Type B pancreatic cell (in vitro differentiated cells): ENCODE data around the gene SPON2. TPM values are rescaled to one million over a fixed set of nuclear protein-coding genes. Genes with fewer than 3 reads are reported as not detected.

Experiments
- DNase-seq: peaks from one replicate; pipeline ENCODE4 v3.0.0; 2021; ENCODE audit warnings: mixed read lengths; ENCODE audit not compliant: unreplicated experiment; ENCODE audit errors: extremely low spot score
- H3K27ac Mint-ChIP-seq: 2 replicates; pipeline ENCODE4 v1.8.0; 2021; ENCODE audit warnings: mild to moderate bottlenecking, mixed read lengths
- H3K27me3 Mint-ChIP-seq: 2 replicates; pipeline ENCODE4 v1.8.0; 2021; ENCODE audit warnings: mixed read lengths
- H3K36me3 Mint-ChIP-seq: 2 replicates; pipeline ENCODE4 v1.8.0; 2021; ENCODE audit warnings: mixed read lengths
- H3K4me1 Mint-ChIP-seq: one replicate; pipeline ENCODE4 v1.8.0; 2021; ENCODE audit warnings: mixed read lengths; ENCODE audit not compliant: unreplicated experiment
- H3K4me3 Mint-ChIP-seq: 2 replicates; pipeline ENCODE4 v1.8.0; 2021; ENCODE audit warnings: mild to moderate bottlenecking, mixed read lengths
- H3K9me3 Mint-ChIP-seq: 2 replicates; pipeline ENCODE4 v1.8.0; 2021; ENCODE audit warnings: mixed read lengths
- CTCF ChIP-seq: fragments of 200-600 bp; sonication (generic); conservative IDR thresholded peaks from 2 replicates; pipeline ENCODE4 v1.5.0; 2021; ENCODE audit warnings: antibody characterized with exemption, mild to moderate bottlenecking
- total RNA-seq: library from RNA; stranded (reverse); gene quantifications from 2 replicates; pipeline ENCODE4 v1.2.1, GENCODE V29; 2021; ENCODE audit warnings: low replicate concordance

The SPON2 gene
- total RNA-seq, 1 donor from 2014 or later: 10.4 TPM

- Mint-ChIP-seq H3K9me3 (no peaks in the 10 kb centered on the region), H3K4me1 (no peaks in the 10 kb centered on the region), H3K27ac (no peak overlapping the region), H3K36me3 (no peaks in the 10 kb centered on the region), H3K27me3 (peaks cover 47% of the 10 kb centered on the region), H3K4me3 (no peak overlapping the region)
- DNase-seq: no peak
- no peak for TF ChIP-seq CTCF
These were observed 21.5 kb downstream of the SPON2 start for GRCh38 chr4:1150875-1151274.

- no peaks in the 10 kb centered on the region for H3K9me3 Mint-ChIP-seq
- no peak for TF ChIP-seq CTCF
- no peaks in the 10 kb centered on the region for H3K4me1 Mint-ChIP-seq
- peaks cover 70% of the 10 kb centered on the region for H3K27me3 Mint-ChIP-seq
- H3K36me3 Mint-ChIP-seq: no peaks in the 10 kb centered on the region
- no peak for DNase-seq
- H3K27ac Mint-ChIP-seq: no peak overlapping the region
- no peak overlapping the region for H3K4me3 Mint-ChIP-seq
These were observed 32.5 kb downstream of the SPON2 start for GRCh38 chr4:1139860-1140259.

GRCh38 chr4:1137850-1138249 is 34.5 kb downstream of the SPON2 start:
- peaks cover 69% of the 10 kb centered on the region for H3K27me3 Mint-ChIP-seq

GRCh38 chr4:1137063-1137776 is 35.2 kb downstream of the SPON2 start:
- Mint-ChIP-seq H3K4me3 (no peak overlapping the region), H3K27me3 (peaks cover 68% of the 10 kb centered on the region), H3K36me3 (no peaks in the 10 kb centered on the region), H3K9me3 (no peaks in the 10 kb centered on the region), H3K4me1 (no peaks in the 10 kb centered on the region), H3K27ac (no peak overlapping the region)
- no peak for DNase-seq
- TF ChIP-seq CTCF: no peak

More at GRCh38 chr4:1137850-1138249, 34.5 kb downstream of the SPON2 start:
- H3K36me3 Mint-ChIP-seq: no peaks in the 10 kb centered on the region
- TF ChIP-seq CTCF: no peak
- no peak overlapping the region for H3K4me3 Mint-ChIP-seq
- H3K4me1 Mint-ChIP-seq: no peaks in the 10 kb centered on the region
- no peak overlapping the region for H3K27ac Mint-ChIP-seq
- DNase-seq: no peak
- H3K9me3 Mint-ChIP-seq: no peaks in the 10 kb centered on the region

DNA sequence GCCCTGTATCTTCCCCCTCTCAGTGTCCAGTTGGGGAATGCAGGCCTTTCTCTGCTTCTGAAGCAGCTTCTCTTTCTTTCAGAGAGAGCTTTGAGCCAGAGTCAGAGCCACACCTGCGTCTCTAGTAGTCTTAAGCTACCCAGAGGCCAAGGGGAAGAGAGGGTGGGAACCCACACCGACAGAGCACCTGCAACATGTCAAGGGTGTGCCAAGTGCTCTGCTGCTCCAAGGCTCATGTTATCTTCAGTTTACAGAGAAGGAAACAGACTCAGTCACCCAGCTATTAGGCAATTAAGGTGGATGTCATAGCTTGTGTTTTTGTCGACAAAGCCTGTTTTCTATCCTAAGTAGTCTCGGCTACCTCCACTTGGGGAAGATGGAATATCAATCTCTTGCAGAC is 36.3 kb downstream of the SPON2 start:
- no peaks in the 10 kb centered on the region for H3K9me3 Mint-ChIP-seq
- H3K27me3 Mint-ChIP-seq: peaks cover 63% of the 10 kb centered on the region
- no peaks in the 10 kb centered on the region for H3K4me1 Mint-ChIP-seq
- no peak for TF ChIP-seq CTCF
- H3K36me3 Mint-ChIP-seq: no peaks in the 10 kb centered on the region
- DNase-seq: no peak
- H3K4me3 Mint-ChIP-seq: no peak overlapping the region
- no peak overlapping the region for H3K27ac Mint-ChIP-seq

DNA sequence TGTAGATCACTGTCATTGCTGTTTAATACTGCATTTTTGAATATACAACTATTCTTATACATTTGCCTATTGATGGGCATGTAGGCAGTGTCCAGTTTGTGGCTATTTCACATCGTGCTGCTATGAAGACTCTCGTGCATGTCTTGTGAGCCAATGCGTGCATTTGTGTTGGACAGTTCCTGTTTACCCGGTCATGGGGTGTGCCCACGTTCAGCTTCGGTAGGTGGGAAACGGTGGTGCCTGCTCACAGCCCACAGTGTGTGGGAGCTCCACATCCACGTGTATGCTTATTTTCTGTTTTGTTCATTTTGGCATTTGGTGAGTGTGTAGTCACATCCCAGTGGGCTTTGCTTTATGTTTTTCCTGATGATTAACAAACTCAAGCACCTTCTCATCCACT is 39.4 kb downstream of the SPON2 start:
- DNase-seq: no peak
- Mint-ChIP-seq H3K27ac (no peak overlapping the region), H3K9me3 (no peaks in the 10 kb centered on the region), H3K36me3 (no peaks in the 10 kb centered on the region), H3K4me1 (no peaks in the 10 kb centered on the region), H3K4me3 (no peak overlapping the region), H3K27me3 (peaks cover 56% of the 10 kb centered on the region)
- TF ChIP-seq CTCF: no peak
